Sigmoid colon (tissue), 7 donors: ENCODE results near the gene TMEM45B. TPM values are rescaled to one million over a fixed set of nuclear protein-coding genes. Genes with fewer than 3 reads are reported as not detected.

ENCODE experiments used
- DNase-seq: peaks from one replicate; pipeline ENCODE4 v3.0.0-alpha.2; 2019
- H3K27ac ChIP-seq, 4 donors: fragments of 200-600 bp; sonication (generic); one replicate each; pipeline ENCODE4 v1.5.1; 2016 to 2019; ENCODE audit warnings: mild to moderate bottlenecking in 1 of 4
- H3K27me3 ChIP-seq, 3 donors: fragments of 200-600 bp; sonication (generic); one replicate each; pipeline ENCODE4 v1.5.1; 2019; ENCODE audit warnings: mild to moderate bottlenecking in 1 of 3
- H3K36me3 ChIP-seq, 4 donors: fragments of 200-600 bp; sonication (generic); one replicate each; pipeline ENCODE4 v1.5.1; 2016 to 2019
- H3K4me1 ChIP-seq, 4 donors: fragments of 200-600 bp; sonication (generic); one replicate each; pipeline ENCODE4 v1.5.1; 2017 to 2019
- H3K4me3 ChIP-seq, 4 donors: fragments of 200-600 bp; sonication (generic); one replicate each; pipeline ENCODE4 v1.5.1; 2017 to 2019; ENCODE audit warnings: mild to moderate bottlenecking in 2 of 4, moderate library complexity in 1 of 4
- H3K9me3 ChIP-seq, 4 donors: fragments of 200-600 bp in 3 of 4; sonication (generic) in 3 of 4; one replicate each; pipeline versions ENCODE4 v1.5.1 to v1.6.1; 2013 to 2019
- CTCF ChIP-seq, 4 experiments: fragments of 450-650 bp in 3 of 4; fragments of 200-600 bp in 1 of 4; IDR thresholded peaks; one replicate each; pipeline ENCODE4 v1.5.1; 2016 to 2019; ENCODE audit warnings: antibody characterized with exemption in 4 of 4, mild to moderate bottlenecking in 3 of 4, moderate library complexity in 2 of 4
- EP300 ChIP-seq, 4 donors: sonication (generic); formaldehyde crosslinking; IDR thresholded peaks; one replicate each; pipeline ENCODE4 v1.6.1; 2017; ENCODE audit warnings: antibody characterized with exemption in 4 of 4
- POLR2A ChIP-seq, 2 donors: fragments of 450-650 bp; IDR thresholded peaks; one replicate each; pipeline ENCODE4 v1.6.1; 2016; ENCODE audit warnings: antibody characterized with exemption in 2 of 2, mild to moderate bottlenecking in 2 of 2, moderate library complexity in 2 of 2
- POLR2AphosphoS5 ChIP-seq, 4 donors: sonication (generic); formaldehyde crosslinking; IDR thresholded peaks; one replicate each; pipeline ENCODE4 v1.6.1; 2017; ENCODE audit warnings: antibody characterized with exemption in 4 of 4
- WGBS, 2 donors: extraction: QIAGEN DNeasy Blood & Tissue Kit; methylation state at CpG; one replicate each; pipeline ENCODE4 v1.1.7; 2013; 5-methylcytosine and 5-hydroxymethylcytosine counted together
- intact Hi-C: fragments of 100-400 bp; cut with DNase I; formaldehyde crosslinking; loops from one replicate; pipeline ENCODE4 v1.15.1; 2023
- polyA plus RNA-seq, 3 donors: library from polyadenylated mRNA; stranded (reverse); fragments of 200-250 nt; gene quantifications; one replicate each; pipeline ENCODE4 v1.2.3, GENCODE V29; 2013
- total RNA-seq, 4 donors: library from RNA; depleted of rRNA; stranded (reverse); fragments of >200 nt; gene quantifications; one replicate each; pipeline ENCODE4 v1.1.0, GENCODE V29; 2016
- donor health status: healthy with polysubstance abuse.
- donor health status: Bipolar disorder and iron deficiency.
- donor health status: healthy.

Gene TMEM45B
- total and polyA plus RNA-seq, 7 donors, result 0.55 to 150 (median 16.0) TPM; not detected in 1

GRCh38 chr11:129888451-129888850, 72.8 kb downstream of the TMEM45B start:
- H3K9me3 ChIP-seq, result no peaks in the 10 kb centered on the region
- H3K4me3 ChIP-seq, result no peak overlapping the region
- no peak for DNase-seq
- TF ChIP-seq CTCF (IDR thresholded peaks at IDR 0.05) (no peak), POLR2A (IDR thresholded peaks at IDR 0.05) (no peak), POLR2AphosphoS5 (IDR thresholded peaks at IDR 0.05) (no peak), EP300 (IDR thresholded peaks at IDR 0.05) (no peak)
- intact Hi-C loops, result no loop called here
- 76 to 91% methylated on average over 5 of the region's 5 CpGs for WGBS, 2 donors
- H3K4me1 ChIP-seq, result no peaks in the 10 kb centered on the region
- no peaks in the 10 kb centered on the region for H3K27me3 ChIP-seq
- peaks cover 30 to 99% (median 58%) of the 10 kb centered on the region in 4 donors for H3K36me3 ChIP-seq
- H3K27ac ChIP-seq, result no peak overlapping the region

DNA sequence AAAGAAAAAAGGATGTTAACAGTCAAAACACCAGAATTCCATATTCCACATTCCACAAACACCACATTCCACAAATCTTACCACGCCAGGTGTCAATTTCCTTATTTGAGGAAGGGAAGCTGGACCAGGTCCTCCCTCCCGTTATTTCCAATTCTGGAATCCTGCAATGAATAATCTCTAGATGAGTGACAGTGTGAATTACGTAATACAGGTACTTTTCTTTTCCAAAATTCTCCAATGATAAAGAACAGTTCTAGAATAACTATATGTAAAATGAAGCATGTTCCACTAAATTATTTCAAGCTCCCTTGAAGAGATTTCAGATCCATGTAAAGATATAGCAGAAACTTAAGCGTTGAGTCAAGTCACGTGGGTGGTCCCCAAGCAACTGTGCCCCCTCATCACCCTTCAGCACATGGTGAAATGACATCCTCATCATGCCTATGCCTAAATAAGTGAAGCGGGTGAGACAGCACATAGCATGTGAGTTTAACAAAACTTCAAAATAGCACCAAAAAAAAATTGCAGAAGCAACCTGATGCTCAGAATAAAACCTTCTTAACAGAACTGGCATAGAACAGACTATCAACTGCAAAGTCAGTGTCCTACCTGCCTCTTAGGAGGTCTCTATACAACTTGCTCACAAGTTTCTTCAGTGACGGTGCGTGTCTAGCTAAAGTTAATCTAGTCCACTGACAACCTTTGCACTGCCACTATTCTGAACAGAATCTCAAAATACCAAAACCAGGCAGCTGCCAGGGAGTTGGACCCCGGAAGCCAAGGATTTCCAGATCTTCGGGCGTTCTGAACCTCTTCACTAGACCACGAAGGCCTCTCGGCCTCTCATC, 78.9 kb downstream of the TMEM45B start:
- peaks cover 0 to 21% (median 16%) of the 10 kb centered on the region in 4 donors for H3K4me1 ChIP-seq
- WGBS, 2 donors, result 19 to 24% methylated on average over 13 of the region's 13 CpGs
- DNase-seq, result no peak

DNA sequence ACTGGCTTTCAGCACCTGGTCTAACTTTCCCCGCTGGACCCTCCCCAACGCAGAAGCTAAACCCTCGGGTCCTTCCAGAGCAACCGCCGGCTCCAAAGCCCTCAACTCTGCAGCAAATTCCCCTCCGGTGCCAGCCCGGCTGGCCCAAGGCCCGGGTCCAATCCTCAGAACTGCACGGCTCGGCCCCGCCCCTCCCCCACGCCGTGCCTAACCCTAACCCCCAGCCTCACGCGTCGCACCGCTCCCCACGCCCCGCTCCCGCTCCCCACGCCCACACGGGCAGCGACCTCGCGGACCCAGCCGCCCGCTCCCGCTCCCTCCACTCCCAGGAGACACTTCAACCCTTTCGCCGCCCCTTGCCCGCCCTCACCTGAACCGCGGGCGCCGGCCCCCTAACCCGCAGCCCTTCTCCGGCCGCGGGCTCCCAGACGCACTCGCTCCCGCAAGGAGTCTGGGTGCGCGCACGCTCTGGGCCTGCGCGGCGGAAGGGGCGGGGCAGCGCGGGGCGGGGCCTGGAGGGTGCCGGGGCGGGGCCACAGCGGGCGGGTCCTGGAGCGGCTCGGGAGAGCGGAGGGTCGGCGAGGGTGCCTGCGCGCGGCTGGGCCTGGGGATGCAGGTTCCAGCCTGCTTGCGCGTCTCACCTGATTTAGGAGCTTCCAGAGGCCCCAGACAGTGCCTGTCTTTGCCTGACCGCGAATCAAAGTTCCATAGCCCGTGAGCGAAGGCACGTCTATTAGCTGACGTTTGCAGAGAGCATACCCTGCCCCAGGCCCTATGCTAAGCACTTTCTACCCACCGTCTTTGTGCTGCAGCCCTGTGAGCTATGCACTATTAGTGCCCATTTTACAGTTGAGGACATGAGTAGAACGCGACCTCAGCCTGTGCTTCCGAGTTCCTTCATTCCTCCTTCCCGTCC, 79.7 kb downstream of the TMEM45B start, which contains the start of gene NFRKB:
NFRKB (minus strand) TSS at position 453 of the 916 bp plus-strand sequence. CDS start 2,729 bp downstream, outside the sequence.
- intact Hi-C loops, result loop anchor here (10.0 kb wide), 1 partner anchor 109 kb away; the partner anchor contains the start of gene PRDM10
- TF ChIP-seq POLR2A (IDR thresholded peaks at IDR 0.05) (peak in 1 of 2 donors; percentile 49), POLR2AphosphoS5 (IDR thresholded peaks at IDR 0.05) (peak; percentile 59 to 92 (median 79)), CTCF (IDR thresholded peaks at IDR 0.05) (no peak), EP300 (IDR thresholded peaks at IDR 0.05) (no peak)
- 1 to 2% methylated on average over 77 of the region's 77 CpGs for WGBS, 2 donors

More for the DNA sequence above, 78.9 kb downstream of the TMEM45B start:
- Histone ChIP-seq H3K27ac (peak overlapping the region; percentile 78 to 87 (median 84)), H3K36me3 (peaks cover 0 to 38% (median 5%) of the 10 kb centered on the region in 4 donors), H3K9me3 (no peaks in the 10 kb centered on the region), H3K4me3 (peak overlapping the region; percentile 79 to 95 (median 91)), H3K27me3 (no peaks in the 10 kb centered on the region)
- no peak for TF ChIP-seq POLR2A (IDR thresholded peaks at IDR 0.05)
- TF ChIP-seq EP300 (IDR thresholded peaks at IDR 0.05), result no peak
- TF ChIP-seq POLR2AphosphoS5 (IDR thresholded peaks at IDR 0.05), result no peak
- TF ChIP-seq CTCF (IDR thresholded peaks at IDR 0.05), result no peak
- intact Hi-C loops, result loop anchor here (10.0 kb wide), 1 partner anchor 110 kb away; the partner anchor contains the start of gene PRDM10

GRCh38 chr11:129896062-129896461, 80.4 kb downstream of the TMEM45B start:
- Histone ChIP-seq H3K27me3 (no peaks in the 10 kb centered on the region), H3K9me3 (no peaks in the 10 kb centered on the region), H3K4me1 (peaks cover 0 to 21% (median 16%) of the 10 kb centered on the region in 4 donors), H3K27ac (peak overlapping the region; percentile 78 to 87 (median 84)), H3K36me3 (peaks cover 0 to 34% (median 4%) of the 10 kb centered on the region in 4 donors), H3K4me3 (peak overlapping the region; percentile 79 to 95 (median 91))
- WGBS, 2 donors, result 68 to 69% methylated on average over 9 of the region's 9 CpGs
- DNase-seq, result no peak
- TF ChIP-seq CTCF (IDR thresholded peaks at IDR 0.05) (no peak), EP300 (IDR thresholded peaks at IDR 0.05) (no peak), POLR2A (IDR thresholded peaks at IDR 0.05) (no peak), POLR2AphosphoS5 (IDR thresholded peaks at IDR 0.05) (no peak)
- intact Hi-C loops, result loop anchor here (10.0 kb wide), 1 partner anchor 109 kb away; the partner anchor contains the start of gene PRDM10

More for the DNA sequence above, 79.7 kb downstream of the TMEM45B start, which contains the start of gene NFRKB:
- peaks cover 0 to 38% (median 4%) of the 10 kb centered on the region in 4 donors for H3K36me3 ChIP-seq
- peak; percentile 90 for DNase-seq
- H3K27ac ChIP-seq, result peak within 1 kb of the TSS; percentile 78 to 87 (median 84)
- no peaks in the 10 kb centered on the region for H3K27me3 ChIP-seq
- peaks cover 0 to 21% (median 16%) of the 10 kb centered on the region in 4 donors for H3K4me1 ChIP-seq
- no peaks in the 10 kb centered on the region for H3K9me3 ChIP-seq
- peak within 1 kb of the TSS; percentile 79 to 95 (median 91) for H3K4me3 ChIP-seq
